Skin epidermis (tissue), 12 donors: ENCODE results near the gene CYFIP2.

ENCODE experiments used
- H3K27ac ChIP-seq, 21 experiments: fragments of 200-600 bp; sonication (generic) in 11 of 21; one replicate each; pipeline ENCODE4 v1.5.0; 2020; ENCODE audit warnings: mild to moderate bottlenecking in 3 of 21, inconsistent platforms in 2 of 21, moderate library complexity in 2 of 21
- H3K4me3 ChIP-seq, 7 experiments: fragments of 200-600 bp; sonication (generic) in 2 of 7; one replicate each; pipeline ENCODE4 v1.5.0; 2020; ENCODE audit warnings: inconsistent platforms in 2 of 7, mild to moderate bottlenecking in 2 of 7, moderate library complexity in 1 of 7

The CYFIP2 gene

DNA sequence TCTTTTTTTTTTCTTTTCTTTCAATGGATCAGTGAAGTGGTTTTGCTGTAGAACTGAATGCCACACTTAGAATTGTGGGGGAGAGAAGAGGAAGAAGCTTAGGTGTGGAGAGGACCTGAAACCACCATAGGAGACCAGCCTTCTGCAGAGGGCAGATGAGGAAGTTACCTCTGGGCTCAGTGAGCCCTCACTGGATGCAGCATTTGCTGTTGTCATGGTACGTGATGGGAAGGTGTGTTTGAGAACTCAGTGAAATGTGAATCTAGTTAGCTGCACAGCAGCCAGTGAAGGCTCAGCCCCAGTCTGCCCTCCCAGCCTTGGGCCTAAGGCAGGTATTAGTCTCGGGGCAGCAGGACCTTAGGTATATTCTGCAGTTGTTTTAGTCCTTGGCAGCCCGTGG lies 17.5 kb downstream of the CYFIP2 start:
- Histone ChIP-seq H3K27ac (no peak overlapping the region), H3K4me3 (no peak overlapping the region)

DNA sequence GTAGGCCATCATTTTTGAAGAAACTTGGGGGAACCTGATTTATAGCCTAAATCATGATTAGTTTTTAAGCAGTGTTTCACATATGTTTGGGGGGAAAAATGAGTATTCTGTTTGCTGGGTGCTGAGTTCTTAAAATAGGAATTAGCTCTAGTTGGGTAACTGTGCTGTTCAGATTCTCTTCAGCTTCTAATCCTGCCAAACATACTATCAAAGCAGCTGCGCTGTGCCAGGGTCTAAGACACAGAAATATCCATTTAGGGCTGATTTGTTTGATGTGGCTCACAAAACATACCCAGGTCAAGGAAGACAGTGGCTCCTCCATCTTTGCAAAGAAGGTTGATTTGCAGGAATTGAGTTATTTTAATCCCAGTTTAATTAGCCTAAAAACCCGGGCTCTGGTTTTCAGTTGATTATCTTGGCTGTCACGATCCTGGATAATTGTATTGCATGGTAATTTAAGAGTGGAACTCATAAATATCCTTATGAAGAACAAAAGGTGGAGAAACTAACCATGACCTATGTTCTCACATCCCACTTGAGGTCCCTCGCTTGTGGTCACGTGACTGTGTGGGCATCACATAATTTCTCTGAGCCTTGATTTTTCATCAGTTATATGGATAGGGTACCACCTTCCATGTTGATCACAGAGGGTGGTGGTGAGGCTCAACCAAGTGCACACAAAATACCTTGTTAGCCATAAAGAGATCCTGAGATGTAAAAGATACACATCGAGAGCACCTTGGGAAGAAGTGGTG lies 18.7 kb downstream of the CYFIP2 start:
- Histone ChIP-seq H3K27ac (no peak overlapping the region), H3K4me3 (no peak overlapping the region)

DNA sequence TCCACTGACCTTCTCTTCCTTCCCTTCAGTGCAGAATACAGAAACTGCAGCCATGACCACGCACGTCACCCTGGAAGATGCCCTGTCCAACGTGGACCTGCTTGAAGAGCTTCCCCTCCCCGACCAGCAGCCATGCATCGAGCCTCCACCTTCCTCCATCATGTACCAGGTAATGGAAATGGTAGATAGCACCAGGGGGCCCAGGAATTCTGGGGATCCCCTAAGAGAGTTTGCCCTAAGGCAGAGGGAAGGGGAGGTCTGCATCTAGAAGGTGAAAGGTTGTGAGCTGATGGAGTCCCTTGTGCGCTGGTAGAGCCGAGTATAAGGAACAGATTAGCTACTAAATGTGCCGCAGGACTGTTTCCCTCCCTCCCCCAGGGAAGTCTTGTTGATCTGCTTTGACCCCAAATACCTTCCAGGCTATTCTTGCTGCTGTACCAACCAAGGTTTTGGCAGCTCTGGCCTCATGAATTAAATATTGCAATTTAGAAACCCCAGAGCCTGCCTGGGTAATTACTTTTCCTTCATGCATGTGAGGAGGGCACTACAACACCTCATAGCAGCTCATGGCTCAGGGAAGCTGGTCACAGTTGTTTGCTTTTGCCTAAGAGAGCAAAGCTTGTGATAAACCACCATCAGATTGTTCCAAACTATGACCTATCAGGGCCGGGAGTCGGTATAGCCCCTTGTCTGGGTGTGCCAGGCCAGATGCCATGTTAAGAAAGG lies 19.6 kb downstream of the CYFIP2 start:
- Histone ChIP-seq H3K27ac (no peak overlapping the region), H3K4me3 (no peak overlapping the region)

DNA sequence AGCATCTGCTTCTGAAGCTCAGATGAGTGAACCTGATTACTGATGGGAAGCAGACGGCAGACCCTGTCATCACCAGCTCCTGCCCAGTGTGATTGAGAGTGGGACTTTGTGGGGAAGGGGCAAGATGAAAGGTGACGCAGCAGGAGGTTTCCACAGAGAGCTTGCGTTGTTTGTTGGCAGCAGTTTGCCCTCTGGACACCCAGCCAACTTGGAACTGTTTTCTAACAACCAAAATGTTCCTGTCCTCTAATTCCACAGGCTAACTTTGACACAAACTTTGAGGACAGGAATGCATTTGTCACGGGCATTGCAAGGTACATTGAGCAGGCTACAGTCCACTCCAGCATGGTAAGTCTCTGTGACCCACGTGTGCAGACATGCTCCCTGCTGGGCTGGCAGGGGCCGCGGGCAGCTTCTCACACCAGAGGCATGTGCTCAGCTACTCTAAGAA lies 20.9 kb downstream of the CYFIP2 start:
- Histone ChIP-seq H3K4me3 (no peak overlapping the region), H3K27ac (no peak overlapping the region)

DNA sequence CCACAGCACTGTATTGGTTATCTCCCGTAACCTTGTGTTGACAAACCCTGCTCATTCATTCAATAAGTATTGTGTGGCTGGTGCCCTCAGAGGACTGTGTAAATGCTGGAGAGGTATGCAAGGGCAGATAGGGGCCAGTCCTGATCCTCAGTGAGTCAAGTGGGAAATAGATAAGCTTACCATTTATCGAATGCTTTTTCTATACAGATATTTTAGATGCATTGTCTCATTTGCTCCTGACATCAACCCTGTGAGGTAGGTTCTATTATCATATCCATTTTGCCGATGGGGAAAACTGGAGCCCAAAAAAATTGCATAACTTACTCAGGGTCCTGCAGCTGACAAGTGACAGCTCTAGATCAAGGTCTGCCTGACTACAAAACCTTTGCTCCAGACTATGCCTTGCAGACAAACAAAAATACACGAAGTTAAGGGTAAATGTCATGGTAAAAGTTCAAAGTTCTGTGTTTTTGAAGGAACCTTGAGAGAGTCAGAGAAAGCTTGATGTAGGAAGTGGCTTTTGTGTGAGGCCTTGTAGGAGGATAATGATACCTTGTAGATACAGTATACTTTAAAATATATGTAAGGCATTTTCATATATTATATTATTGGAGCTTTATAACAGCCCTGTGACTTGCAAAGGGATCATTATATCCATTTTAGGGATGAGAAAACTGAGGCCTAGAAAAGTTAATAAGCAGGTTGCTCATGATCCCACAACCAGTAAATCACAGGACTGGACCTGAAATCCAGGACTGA lies 22.7 kb downstream of the CYFIP2 start:
- Histone ChIP-seq H3K27ac (no peak overlapping the region), H3K4me3 (no peak overlapping the region)

DNA sequence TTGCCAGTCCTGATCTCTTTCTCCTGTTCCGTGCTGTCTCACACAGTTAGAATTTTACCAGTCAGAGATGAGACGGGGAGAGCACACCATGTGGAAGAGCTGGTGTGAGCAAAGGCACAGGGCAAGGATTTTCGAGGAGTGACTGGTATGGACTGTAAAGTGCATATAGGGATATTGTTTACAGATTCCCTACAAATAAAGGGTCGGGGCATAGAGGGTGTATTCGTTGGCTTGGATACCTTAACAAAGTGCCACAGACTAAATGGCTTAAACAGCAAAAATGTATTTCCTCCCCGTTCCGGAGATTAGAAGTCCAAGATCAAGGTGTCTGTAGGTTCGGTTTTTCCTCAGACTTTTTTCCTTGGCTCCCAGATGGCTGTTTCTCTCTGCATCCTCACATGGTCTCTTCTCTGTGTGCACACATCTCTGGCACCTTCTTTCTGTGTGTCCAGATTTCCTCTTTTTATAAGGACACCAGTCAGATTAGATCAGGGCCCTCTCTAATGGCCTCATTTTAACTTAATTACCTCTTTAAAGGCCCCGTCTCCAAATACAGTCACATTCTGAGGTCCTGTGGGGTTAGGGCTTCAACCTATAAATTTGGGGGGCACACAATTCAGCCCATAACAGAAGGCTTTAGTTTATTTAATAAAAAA lies 23.4 kb downstream of the CYFIP2 start:
- H3K27ac ChIP-seq = no peak overlapping the region
- no peak overlapping the region for H3K4me3 ChIP-seq

DNA sequence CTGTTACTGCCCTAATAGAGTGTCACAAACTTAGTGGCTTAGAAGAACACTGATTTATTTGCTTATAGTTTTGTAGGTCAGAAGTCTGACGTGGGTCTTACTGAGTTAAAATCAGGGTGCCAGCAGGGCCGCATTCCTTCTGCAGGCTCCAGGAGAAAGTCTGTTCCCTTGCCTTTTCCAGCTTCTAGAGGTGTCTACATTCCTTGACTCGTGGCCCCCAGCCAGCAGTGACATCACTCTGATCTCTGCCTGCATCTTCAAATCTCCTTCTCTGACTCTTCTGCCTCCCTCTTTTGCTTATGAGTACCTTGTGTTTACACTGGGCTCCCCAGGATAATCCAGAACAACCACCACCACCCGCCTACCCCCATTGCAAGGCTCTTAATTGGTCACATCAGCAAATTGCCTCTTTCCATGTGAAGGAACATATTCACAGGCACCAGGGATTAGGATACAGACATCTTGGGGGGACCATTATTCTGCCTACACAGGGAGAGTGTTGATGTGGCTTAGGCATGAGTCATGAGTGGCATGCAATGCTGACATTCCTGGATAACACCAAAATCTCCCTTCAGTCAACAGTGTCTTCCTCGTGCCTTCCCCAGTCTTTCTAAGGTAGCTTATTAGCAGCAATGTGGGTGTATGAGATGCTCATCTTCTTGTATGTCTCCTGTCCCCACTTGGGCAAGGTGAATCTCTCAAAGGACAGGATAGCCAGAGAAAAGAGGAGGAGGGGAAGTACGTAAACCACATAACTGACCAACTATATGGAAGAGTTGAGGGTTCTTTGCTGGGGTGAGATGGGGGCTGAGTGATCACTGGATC lies 24.4 kb downstream of the CYFIP2 start:
- Histone ChIP-seq H3K4me3 (no peak overlapping the region), H3K27ac (no peak overlapping the region)

DNA sequence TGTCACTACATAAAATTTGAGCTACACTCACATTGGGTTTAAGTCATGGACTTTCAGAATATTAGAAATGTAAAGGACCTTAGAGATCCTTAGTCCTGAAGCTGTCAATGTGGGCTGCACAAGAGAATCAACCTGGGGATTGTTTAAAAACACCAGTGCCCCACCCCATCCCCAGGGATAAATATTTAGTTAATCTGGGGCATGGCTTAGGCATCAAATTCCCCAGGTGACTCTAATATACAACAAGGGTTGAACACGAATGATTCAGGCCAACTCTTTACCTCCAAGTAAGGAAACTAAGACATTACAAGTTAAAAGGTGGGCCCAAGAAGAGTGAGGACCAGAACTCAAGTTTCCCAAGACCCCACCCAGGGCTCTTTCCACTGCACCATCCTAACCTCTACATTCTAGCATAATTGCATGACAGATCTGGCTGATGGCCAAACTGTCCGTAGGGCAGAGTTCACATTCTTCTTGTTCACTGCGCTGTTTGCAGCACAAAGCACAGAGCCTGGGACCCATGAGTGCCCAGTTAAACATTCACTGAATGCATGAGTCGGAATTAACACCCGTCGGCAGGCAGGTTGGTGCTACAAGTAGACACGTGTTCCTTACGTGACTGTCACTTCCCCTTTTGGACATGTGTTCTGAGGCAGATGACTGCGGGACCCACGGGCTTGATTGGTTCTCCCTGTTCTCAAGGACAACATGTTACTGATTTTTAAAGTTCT lies 25.2 kb downstream of the CYFIP2 start:
- Histone ChIP-seq H3K27ac (no peak overlapping the region), H3K4me3 (no peak overlapping the region)

DNA sequence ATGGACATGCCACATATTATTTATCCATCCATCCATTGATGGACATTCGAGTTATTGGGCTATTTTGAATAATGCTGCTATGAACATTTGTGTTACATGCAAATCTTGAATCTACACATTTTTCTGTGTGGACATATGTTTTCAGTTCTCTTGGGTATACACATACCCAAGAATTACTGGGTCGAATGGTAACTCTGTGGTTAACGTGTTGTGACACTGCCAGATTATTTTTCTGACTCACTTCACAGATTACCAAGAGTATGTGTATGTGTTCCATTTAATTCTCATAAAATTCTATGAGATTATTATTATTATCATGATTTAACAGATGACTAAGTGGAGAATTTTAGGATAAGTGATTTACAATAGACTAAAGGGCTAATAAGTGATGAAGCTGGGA lies 26.7 kb downstream of the CYFIP2 start:
- Histone ChIP-seq H3K27ac (no peak overlapping the region), H3K4me3 (no peak overlapping the region)

DNA sequence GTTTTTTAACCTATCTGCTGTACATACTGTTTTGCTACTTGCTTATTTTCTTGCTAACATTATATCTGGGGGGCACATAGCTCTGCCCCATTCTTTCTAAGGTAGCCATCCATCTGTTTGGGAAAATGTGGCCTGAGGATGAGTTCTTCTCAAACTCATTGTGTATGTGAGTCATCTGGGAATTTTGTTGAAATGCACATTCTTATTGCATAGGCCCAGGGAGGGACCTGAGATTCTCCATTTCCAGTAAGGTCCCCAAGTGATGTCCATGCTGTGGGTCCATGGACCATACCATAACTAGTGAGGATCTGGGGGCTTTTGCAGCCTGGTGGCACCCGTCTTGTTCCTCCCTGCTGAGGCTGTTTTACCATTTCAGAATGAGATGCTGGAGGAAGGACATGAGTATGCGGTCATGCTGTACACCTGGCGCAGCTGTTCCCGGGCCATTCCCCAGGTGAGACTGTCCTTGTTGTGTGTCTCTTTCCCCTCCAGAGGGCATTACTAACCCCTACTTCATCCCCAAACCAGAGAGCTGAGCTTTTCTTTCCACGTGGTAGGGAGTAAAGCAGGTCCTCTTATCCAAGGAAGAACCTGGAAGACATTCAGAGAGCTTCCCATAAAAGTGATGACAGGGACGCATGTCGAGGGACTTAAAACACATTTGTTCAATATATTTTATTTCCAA lies 28.6 kb downstream of the CYFIP2 start:
- H3K27ac ChIP-seq = no peak overlapping the region
- no peak overlapping the region for H3K4me3 ChIP-seq

DNA sequence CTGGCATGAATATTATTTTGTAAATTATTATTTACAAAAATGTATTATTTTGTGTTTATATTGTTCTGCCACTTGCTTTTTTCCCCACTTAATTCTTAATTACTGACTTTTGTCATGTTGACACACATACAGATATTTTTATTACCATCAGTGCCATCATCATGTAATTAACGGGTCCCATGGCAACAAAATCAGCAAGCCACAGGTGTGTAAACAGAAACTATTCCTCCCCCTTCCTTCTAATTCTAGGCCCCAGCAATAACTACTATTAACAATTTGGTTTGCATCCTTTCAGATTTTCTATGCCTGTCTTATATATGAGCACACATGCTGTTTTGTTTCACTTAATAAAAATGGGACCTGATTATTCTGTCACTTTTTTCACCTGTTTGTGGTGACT lies 29.3 kb downstream of the CYFIP2 start:
- Histone ChIP-seq H3K27ac (no peak overlapping the region), H3K4me3 (no peak overlapping the region)

DNA sequence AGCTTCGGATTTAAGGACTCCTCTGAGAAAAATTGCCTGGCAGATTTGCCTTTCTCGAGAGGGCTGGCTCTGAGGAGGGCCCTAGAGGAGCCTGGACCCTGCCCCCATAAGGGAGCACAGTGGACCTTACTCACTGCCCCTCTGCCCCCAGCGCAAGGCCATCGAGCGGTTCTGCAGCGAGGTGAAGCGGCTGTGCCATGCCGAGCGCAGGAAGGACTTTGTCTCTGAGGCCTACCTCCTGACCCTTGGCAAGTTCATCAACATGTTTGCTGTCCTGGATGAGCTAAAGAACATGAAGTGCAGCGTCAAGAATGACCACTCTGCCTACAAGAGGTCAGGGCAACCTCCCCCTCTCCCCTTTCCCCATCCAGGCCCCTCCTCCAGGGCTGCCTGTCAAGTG lies 34.6 kb downstream of the CYFIP2 start:
- no peak overlapping the region for H3K27ac ChIP-seq
- H3K4me3 ChIP-seq = no peak overlapping the region

DNA sequence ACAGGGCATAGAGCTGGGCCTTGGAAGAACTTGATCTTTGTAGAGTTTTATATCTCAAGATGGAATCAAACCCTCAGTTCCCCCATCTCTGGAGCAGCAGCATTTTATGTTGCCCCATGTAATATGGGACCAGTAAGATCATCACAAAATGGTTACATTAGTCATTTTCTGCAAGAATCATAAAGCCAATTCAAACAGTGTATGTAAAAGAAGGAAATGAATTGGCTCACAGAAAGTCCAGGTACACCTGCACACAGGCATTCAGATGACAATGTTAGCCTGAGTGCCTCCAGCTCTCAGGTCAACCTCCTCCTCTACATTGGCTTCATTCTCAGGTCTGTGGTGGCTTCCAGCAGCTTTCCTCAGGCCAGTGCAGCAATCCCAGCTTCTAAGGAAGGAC lies 35.1 kb downstream of the CYFIP2 start:
- no peak overlapping the region for H3K27ac ChIP-seq
- H3K4me3 ChIP-seq = no peak overlapping the region

DNA sequence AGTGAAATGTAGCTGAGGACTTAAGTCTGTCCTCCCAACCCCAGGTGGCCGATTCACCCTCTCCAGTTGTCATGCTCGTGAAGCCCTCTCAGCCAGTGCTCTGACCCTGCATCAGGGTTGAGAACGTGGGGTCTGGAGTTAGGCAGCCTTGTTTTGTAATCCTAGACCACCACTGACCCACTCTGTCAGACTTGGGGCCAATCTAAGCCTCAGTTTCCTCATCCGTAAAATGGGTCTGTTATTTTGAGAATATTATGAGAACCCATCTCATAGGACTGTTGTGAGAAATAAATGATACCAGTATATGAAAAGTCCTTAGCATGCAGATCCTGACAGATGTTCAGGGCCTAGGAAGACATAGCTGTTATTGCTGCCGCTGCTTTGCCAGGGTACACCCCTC lies 37.1 kb downstream of the CYFIP2 start:
- Histone ChIP-seq H3K27ac (no peak overlapping the region), H3K4me3 (no peak overlapping the region)

DNA sequence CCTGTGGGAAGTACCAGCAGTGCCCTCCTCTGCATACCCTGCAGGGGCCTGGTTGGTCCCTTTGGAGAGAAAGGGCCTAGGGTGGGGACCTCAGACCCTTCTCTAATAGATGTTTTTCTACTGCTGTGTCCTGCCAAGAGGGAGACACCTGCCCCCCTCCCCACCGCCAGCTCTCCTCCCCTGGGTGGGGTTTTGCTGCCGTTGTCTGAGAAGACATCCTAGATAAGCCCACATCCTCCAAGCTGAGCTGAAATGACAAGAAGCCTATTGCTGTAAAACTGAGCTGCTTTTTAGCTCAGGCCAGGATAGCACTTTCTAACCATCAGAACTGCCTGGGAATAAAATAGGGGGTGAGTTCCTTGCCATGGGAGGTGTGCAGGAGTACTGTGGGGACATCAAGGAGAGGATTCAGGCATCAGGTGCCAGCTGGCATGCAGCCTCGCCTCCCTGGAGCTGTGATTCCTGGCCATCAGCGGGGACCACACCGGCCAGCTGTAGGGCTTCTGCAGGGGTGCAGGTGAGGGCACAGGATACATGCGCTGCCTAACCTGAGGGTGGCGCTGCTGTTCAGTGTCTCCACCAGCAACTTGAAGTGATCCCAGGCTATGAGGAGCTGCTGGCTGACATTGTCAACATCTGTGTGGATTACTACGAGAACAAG lies 37.9 kb downstream of the CYFIP2 start:
- H3K4me3 ChIP-seq = no peak overlapping the region
- H3K27ac ChIP-seq = peak overlapping the region in 4 of 21 experiments; percentile 14 to 27 (median 20)

DNA sequence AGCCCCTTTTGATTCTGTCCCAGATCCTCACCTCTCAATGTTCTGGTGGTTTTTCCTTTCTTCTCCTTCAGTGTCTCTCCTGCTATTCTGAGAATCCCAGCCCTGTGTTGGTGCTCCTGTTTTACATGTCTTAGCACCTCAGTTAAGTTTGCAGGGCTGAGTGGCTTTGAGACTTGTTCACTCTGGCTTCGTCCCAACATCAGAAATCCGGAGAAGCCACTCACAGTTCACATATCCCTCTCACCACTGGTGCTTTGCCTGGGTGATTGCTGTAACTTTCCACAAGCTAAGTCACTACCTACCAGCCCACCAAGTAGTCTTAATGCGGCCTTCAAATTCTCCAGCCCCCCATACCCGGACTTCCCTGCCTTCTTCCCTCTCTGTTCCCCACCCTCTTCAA lies 40.2 kb downstream of the CYFIP2 start:
- H3K27ac ChIP-seq = peak overlapping the region in 1 of 21 experiments; percentile 72
- H3K4me3 ChIP-seq = no peak overlapping the region

DNA sequence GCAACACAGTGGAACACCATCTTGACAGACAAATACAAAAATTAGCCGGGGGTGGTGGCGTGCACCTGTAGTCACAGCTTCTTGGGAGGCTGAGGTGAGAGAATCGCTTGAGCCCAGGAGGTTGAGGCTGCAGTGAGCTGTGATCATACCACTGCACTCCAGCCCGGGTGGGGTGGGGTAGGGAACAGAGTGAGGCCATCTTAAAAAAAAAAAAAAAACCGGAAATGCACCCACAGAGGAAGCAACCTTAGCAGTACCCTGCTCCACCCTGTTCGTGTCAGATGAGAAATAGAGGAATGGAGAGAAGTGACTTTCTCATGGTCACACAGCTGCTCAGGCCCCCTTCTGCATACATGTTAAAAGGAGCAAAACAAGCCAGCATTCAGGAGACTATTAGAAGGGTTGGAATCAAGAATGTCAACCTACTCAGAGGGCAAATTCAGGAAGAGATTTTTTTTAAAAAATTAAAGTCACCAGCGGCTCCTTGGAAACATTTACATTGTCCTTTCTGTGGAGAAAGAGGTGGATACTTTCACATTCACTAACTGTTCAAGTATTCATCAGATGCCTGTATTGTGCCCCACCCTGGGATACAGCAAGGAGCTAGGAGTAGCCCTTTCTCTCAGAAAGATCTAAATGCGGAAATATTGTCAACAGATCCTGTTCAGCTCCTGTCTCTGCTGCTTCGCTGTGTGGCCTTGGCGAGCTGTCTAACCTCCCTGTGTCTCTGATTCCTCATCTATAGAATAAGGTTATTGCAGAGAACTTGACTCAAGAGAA lies 41.0 kb downstream of the CYFIP2 start:
- Histone ChIP-seq H3K27ac (peak overlapping the region in 3 of 21 experiments; percentile 10 to 72 (median 30)), H3K4me3 (no peak overlapping the region)
